ENCODE data around the gene IFT88.

DNA sequence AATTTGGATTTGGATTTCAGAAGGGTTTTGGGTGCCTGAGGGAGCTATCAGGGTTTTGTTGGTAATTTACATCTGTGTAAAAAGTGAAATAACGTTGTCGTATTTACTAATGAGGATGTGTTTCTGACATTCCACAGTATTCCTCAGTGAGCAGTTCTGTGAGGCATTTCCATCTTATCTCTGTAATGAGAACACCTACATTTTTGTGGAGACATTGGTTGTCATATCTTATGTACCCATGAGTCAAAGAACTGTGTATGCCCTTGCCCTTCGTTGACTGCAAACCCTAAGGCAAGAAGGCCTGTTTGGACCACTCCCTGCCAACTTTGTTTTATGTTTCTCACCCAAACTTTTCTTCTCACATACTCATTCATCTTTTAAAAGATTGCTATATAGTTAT is 122.3 kb downstream of the IFT88 start:
- TF ChIP-seq, protein P1, sequence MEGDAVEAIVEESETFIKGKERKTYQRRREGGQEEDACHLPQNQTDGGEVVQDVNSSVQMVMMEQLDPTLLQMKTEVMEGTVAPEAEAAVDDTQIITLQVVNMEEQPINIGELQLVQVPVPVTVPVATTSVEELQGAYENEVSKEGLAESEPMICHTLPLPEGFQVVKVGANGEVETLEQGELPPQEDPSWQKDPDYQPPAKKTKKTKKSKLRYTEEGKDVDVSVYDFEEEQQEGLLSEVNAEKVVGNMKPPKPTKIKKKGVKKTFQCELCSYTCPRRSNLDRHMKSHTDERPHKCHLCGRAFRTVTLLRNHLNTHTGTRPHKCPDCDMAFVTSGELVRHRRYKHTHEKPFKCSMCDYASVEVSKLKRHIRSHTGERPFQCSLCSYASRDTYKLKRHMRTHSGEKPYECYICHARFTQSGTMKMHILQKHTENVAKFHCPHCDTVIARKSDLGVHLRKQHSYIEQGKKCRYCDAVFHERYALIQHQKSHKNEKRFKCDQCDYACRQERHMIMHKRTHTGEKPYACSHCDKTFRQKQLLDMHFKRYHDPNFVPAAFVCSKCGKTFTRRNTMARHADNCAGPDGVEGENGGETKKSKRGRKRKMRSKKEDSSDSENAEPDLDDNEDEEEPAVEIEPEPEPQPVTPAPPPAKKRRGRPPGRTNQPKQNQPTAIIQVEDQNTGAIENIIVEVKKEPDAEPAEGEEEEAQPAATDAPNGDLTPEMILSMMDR (conservative IDR thresholded peaks at IDR 0.05; ENCODE audit: low read depth, low read length) = no peak
- no peak for TF ChIP-seq EZH2 (IDR thresholded peaks at IDR 0.05; ENCODE audit: borderline replicate concordance, low read depth, low read length, poor library complexity, severe bottlenecking)
